ENCODE data around the gene TSPYL1. TPM values are rescaled to one million over a fixed set of nuclear protein-coding genes. Genes with fewer than 3 reads are reported as not detected.
"Not testable (repeated sequence)": the region's sequence is repeated elsewhere in the genome, so short reads cannot be mapped to it uniquely, and the experiment has no call there.

Gene TSPYL1
- 41.8 and 43.5 TPM in 2 replicates for total RNA-seq

DNA sequence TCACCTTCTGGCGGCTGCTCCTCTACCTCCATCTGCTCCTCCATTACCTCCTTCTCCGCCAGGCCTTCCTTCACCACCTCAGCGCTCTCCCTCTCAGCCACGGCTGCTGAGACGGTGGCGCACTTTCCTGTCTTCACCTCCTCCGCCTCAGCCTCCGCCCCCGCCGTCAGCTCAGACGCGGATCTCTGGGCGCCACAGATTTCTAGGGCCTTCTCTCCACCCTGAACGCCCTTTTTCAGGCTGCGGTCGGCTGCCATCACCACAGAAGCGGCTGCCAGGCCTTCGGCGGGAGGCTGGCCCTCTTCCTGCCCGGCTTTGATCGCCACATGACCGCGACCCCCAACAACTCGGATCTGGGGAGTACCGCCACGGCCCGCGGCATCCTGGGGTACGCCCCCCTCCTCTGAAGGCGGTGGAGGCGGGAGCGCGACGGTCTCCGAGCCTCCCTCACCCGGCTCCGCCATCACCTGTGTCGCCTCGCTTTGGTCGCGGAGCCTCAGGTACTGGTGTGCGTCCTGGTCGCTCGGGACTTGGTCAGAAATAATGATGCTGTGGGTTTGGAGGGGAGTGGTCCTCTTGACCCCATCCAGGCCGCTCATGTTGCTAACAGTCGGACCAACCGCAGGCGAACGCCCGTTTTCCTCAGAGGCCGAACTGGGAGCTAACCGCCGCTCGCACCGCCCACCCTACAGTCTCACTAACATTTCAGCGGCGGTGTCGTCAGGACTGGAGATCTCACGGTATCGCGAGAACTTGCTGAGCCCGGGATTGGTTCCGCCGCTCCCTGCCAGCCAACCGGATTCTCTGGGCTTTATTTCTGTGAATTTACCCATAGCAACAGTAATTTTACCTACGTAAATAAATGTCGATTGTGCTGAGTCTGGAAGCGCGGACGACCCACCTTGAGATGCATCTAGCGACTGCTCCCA, at the start of gene TSPYL1:
Gene TSPYL1, minus strand, starts transcription at position 699 of the 929 bp plus-strand sequence. Its CDS starts 100 bp downstream, at position 599.
- peaks cover 35% of the 10 kb centered on the region for H3K36me3 Mint-ChIP-seq (ENCODE audit: low read depth)
- intact Hi-C loops (cut with micrococcal nuclease), result loop anchor here (1.0 to 10.0 kb wide), 9 partner anchors 8 to 1395 kb away; partner anchors contain the start of genes KPNA5, NUS1, RWDD1 and TSPYL4
- peaks cover 2% of the 10 kb centered on the region for H3K27me3 Mint-ChIP-seq (ENCODE audit: insufficient read depth)

DNA sequence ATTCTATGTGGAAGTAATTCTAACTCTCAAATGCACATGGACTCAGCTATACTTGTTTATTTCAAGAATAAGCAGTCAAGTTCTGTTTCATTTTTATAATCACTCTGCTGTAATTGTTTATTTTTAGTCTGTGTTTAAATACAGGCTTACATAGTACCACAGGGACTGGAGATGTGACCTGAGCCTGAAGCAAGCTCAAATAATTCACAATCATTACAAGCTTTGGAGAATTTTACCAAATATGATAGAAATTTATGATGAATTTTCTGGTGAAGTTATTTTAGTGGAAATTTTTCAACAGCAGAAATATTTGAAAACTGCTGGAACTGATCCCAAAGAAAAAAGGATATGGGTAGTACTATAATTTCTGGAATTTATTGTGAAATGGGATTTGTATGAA, 49.4 kb upstream of the TSPYL1 start:
- Mint-ChIP-seq H3K27ac (no peak overlapping the region), H3K9me3 (no peaks in the 10 kb centered on the region), H3K4me1 (ENCODE audit: low read depth) (no peaks in the 10 kb centered on the region), H3K36me3 (ENCODE audit: low read depth) (no peaks in the 10 kb centered on the region), H3K4me3 (no peak overlapping the region), H3K27me3 (ENCODE audit: insufficient read depth) (peaks cover 2% of the 10 kb centered on the region)
- DNase-seq (ENCODE audit: low spot score), result no peak
- intact Hi-C loops (cut with micrococcal nuclease), result no loop called here

More for the DNA sequence above, at the start of gene TSPYL1:
- DNase-seq (ENCODE audit: low spot score), result peak; percentile 91
- H3K27ac Mint-ChIP-seq, result peak within 1 kb of the TSS; percentile 95
- H3K9me3 Mint-ChIP-seq, result no peaks in the 10 kb centered on the region
- H3K4me1 Mint-ChIP-seq (ENCODE audit: low read depth), result peaks cover 52% of the 10 kb centered on the region
- peak within 1 kb of the TSS; percentile 91 for H3K4me3 Mint-ChIP-seq

DNA sequence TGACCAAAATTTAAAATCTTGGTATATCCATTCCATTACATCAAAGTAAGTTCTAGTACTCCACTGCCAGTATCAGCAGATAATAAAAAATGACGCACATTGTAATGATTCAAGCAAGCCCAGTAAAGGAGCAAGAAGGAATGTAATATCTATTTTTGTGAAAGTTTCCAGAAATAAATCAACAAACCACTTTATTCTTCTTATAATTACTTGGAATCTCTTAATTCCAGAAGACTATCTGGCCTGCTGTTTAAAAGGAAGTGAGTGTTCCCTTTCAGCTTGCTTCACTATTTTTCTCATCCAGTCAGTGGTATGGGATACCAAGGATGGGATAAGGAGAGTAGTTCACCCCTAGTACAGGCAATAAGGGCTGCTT, 48.8 kb upstream of the TSPYL1 start:
- no peak overlapping the region for H3K4me3 Mint-ChIP-seq
- H3K27me3 Mint-ChIP-seq (ENCODE audit: insufficient read depth), result peaks cover 4% of the 10 kb centered on the region
- H3K4me1 Mint-ChIP-seq (ENCODE audit: low read depth), result no peaks in the 10 kb centered on the region
- no peaks in the 10 kb centered on the region for H3K9me3 Mint-ChIP-seq
- no peak overlapping the region for H3K27ac Mint-ChIP-seq
- H3K36me3 Mint-ChIP-seq (ENCODE audit: low read depth), result no peaks in the 10 kb centered on the region
- intact Hi-C loops (cut with micrococcal nuclease), result no loop called here
- no peak for DNase-seq (ENCODE audit: low spot score)

DNA sequence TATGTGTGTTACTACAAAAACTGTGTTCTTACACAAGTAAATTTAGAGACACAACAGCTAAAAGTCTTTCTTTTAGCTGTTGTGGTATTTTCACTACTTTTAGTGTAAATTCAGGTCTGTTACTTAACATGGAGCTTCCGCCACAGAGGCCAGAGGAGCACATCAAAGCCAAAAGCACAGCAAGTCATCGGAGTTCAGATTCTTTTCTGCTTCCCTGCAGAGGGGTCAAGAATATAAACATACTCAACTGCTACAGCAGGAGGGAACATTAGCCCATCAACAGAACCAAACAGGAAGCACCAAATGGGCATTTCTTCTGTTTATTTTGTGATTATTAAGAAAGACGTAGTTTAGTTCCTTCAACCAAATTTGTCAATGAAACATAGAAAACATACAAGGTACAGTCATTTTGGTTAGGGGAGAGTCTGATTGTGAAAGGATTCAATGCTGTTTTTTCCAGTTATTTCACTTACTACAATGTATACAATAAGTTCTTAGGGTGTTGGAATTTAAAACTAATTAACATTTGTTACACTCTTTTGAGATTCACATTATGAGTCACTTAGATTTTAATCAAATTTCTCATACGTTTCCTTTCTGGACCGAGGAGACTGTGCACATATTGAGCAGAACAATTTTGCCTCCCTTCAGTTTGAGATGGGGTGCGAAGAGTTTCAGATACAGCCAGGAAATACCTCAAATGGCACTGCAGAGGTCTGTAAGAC, 48.2 kb upstream of the TSPYL1 start:
- peaks cover 4% of the 10 kb centered on the region for H3K27me3 Mint-ChIP-seq (ENCODE audit: insufficient read depth)
- H3K9me3 Mint-ChIP-seq, result no peaks in the 10 kb centered on the region

DNA sequence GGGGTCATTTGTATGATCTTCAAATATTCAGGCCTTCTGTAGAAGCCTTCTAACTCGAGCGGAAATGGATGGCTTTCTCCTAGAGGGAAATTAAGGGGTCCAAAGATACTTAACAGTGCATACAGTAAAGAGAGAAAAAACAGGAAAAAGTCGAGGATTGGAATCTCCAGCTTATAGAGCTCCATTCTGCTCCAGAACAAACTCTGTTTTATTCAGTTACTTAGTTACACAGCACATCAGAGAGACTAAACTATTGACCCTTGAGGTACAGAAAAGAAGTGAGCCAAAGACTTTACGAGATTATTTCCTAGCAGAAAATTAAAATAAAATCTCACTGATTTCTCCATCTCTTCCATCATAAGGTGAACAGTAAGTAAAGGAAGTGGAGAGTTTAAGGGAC, 47.3 kb upstream of the TSPYL1 start:
- intact Hi-C loops (cut with micrococcal nuclease), result no loop called here
- no peaks in the 10 kb centered on the region for H3K36me3 Mint-ChIP-seq (ENCODE audit: low read depth)
- DNase-seq (ENCODE audit: low spot score), result no peak
- no peak overlapping the region for H3K27ac Mint-ChIP-seq
- H3K27me3 Mint-ChIP-seq (ENCODE audit: insufficient read depth), result peaks cover 4% of the 10 kb centered on the region
- H3K4me1 Mint-ChIP-seq (ENCODE audit: low read depth), result no peaks in the 10 kb centered on the region
- H3K4me3 Mint-ChIP-seq, result no peak overlapping the region
- H3K9me3 Mint-ChIP-seq, result no peaks in the 10 kb centered on the region

More for the DNA sequence above, 48.2 kb upstream of the TSPYL1 start:
- intact Hi-C loops (cut with micrococcal nuclease), result no loop called here
- no peak overlapping the region for H3K27ac Mint-ChIP-seq
- H3K4me1 Mint-ChIP-seq (ENCODE audit: low read depth), result no peaks in the 10 kb centered on the region
- no peaks in the 10 kb centered on the region for H3K36me3 Mint-ChIP-seq (ENCODE audit: low read depth)
- DNase-seq (ENCODE audit: low spot score), result no peak
- H3K4me3 Mint-ChIP-seq, result no peak overlapping the region

DNA sequence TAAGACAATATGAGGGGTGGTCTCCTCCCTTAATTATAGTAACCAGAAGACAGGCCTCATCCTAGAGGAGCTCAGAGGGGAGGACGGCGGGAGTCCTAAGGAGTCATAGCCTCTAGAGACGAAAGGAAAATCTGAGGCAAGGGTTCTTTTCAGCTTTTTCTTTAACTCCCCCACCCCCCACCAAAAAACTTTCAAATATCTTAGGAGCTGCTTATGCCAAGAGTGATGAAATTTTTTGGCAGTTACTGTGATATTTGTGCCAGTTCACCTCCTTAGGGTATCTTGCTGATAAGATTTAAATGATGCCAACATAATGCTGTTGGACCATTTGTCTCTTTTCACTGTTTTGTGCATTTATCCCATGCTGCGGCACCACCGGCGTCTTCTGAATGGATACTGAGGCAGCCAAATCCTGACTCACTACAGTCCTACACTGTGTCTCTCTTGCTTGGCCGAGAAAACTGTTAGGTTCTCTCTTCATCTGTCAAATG, 46.5 kb upstream of the TSPYL1 start:
- no peaks in the 10 kb centered on the region for H3K36me3 Mint-ChIP-seq (ENCODE audit: low read depth)
- intact Hi-C loops (cut with micrococcal nuclease), result no loop called here

DNA sequence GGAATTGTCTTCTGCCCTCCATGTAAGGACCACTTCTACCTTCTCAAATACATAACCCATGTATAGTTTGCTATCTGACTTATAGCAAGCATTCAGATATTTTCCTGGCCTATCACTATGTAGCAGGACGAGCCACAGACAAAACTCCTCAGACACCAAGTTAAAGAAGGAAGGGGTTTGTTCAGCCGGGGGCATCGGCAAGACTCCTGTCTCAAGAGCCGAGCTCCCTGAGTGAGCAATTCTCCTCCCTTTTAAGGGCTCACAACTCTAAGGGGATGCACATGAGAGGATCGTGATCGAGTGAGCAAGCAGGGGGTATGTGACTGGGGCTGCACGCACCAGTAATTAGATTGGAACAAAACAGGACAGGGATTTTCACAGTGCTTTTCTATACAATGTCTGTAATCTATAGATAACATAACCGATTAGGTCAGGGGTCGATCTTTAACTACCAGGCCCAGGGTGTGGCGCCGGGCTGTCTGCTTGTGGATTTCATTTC, 46.0 kb upstream of the TSPYL1 start:
- H3K9me3 Mint-ChIP-seq; H3K4me3 Mint-ChIP-seq; H3K27ac Mint-ChIP-seq; H3K27me3 Mint-ChIP-seq (ENCODE audit: insufficient read depth); H3K36me3 Mint-ChIP-seq (ENCODE audit: low read depth); intact Hi-C loops (cut with micrococcal nuclease); DNase-seq (ENCODE audit: low spot score); H3K4me1 Mint-ChIP-seq (ENCODE audit: low read depth): not testable (repeated sequence)

More for the DNA sequence above, 46.5 kb upstream of the TSPYL1 start:
- H3K4me1 Mint-ChIP-seq (ENCODE audit: low read depth), result no peaks in the 10 kb centered on the region
- no peak for DNase-seq (ENCODE audit: low spot score)
- H3K27ac Mint-ChIP-seq, result no peak overlapping the region
- peaks cover 4% of the 10 kb centered on the region for H3K27me3 Mint-ChIP-seq (ENCODE audit: insufficient read depth)
- H3K4me3 Mint-ChIP-seq, result no peak overlapping the region
- no peaks in the 10 kb centered on the region for H3K9me3 Mint-ChIP-seq

DNA sequence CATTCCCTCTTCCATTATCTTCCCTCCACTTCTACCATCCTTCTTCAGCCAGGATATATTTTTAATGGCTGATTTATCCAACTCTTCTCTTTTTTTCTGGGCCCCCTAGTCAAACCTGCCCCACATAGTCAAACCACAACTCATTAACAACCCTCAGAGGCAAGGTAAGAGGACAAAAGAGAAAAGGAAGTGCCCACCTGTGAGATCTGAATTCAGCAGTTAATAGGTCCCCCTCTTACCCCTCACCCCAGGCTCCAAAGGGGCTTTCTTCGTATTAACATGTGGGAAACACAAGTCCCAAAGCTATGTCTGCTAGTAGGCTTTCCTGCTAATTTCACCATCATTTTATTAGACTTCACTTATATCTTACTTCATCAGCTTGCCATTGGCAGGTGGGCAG, 44.1 kb upstream of the TSPYL1 start:
- peaks cover 4% of the 10 kb centered on the region for H3K27me3 Mint-ChIP-seq (ENCODE audit: insufficient read depth)
- H3K4me3 Mint-ChIP-seq, result no peak overlapping the region
- no peaks in the 10 kb centered on the region for H3K36me3 Mint-ChIP-seq (ENCODE audit: low read depth)
- DNase-seq (ENCODE audit: low spot score), result no peak
- no peaks in the 10 kb centered on the region for H3K9me3 Mint-ChIP-seq
- intact Hi-C loops (cut with micrococcal nuclease), result no loop called here
- H3K27ac Mint-ChIP-seq, result no peak overlapping the region
- no peaks in the 10 kb centered on the region for H3K4me1 Mint-ChIP-seq (ENCODE audit: low read depth)

DNA sequence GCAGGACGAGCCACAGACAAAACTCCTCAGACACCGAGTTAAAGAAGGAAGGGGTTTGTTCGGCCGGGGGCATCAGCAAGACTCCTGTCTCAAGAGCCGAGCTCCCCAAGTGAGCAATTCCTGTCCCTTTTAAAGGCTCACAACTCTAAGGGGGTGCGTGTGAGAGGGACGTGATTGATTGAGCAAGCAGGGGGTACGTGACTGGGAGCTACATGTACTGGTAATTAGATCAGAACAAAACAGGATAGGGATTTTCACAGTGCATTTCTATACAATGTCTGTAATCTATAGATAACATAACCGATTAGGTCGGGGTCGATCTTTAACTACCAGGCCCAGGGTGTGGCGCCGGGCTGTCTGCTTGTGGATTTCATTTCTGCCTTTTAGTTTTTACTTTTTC, 42.2 kb upstream of the TSPYL1 start:
- H3K4me3 Mint-ChIP-seq; H3K9me3 Mint-ChIP-seq; DNase-seq (ENCODE audit: low spot score); intact Hi-C loops (cut with micrococcal nuclease); H3K4me1 Mint-ChIP-seq (ENCODE audit: low read depth); H3K27me3 Mint-ChIP-seq (ENCODE audit: insufficient read depth); H3K36me3 Mint-ChIP-seq (ENCODE audit: low read depth); H3K27ac Mint-ChIP-seq: not testable (repeated sequence)

DNA sequence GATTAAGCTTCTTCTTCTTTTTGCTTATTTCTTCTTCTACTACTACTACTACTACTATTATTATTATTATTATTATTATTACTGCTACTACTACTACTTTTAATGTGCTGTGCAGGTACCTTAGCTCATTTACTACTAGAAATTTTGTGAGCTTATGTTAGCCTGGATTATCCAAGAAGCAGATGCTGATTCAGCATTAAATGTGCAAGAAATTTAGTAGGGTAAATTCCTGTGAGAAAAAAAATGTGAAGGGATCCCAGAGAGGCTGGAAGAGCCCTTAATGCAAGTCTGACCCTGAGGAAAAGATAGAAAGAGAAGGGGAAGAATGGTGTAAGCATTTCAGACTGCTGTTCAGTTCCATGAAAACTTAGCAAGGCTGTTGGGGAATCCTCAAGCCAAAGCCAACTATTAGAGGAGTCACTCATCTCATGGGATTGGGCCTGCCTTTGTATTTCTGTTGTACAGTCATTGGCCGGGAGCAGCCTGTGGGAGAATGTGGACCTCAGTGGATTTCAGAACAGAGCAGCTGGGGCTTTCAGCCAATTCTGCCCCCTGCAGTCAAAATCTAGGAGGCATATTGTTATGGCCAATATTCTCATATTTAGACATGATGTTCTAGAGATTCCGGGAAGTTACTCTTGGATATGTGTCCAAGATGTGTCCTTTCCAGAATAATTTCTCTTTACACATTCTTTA, 37.2 kb upstream of the TSPYL1 start:
- Mint-ChIP-seq H3K4me1 (ENCODE audit: low read depth) (no peaks in the 10 kb centered on the region), H3K27me3 (ENCODE audit: insufficient read depth) (peaks cover 2% of the 10 kb centered on the region), H3K4me3 (no peak overlapping the region), H3K36me3 (ENCODE audit: low read depth) (no peaks in the 10 kb centered on the region), H3K27ac (no peak overlapping the region), H3K9me3 (no peaks in the 10 kb centered on the region)
- intact Hi-C loops (cut with micrococcal nuclease), result no loop called here
- no peak for DNase-seq (ENCODE audit: low spot score)

DNA sequence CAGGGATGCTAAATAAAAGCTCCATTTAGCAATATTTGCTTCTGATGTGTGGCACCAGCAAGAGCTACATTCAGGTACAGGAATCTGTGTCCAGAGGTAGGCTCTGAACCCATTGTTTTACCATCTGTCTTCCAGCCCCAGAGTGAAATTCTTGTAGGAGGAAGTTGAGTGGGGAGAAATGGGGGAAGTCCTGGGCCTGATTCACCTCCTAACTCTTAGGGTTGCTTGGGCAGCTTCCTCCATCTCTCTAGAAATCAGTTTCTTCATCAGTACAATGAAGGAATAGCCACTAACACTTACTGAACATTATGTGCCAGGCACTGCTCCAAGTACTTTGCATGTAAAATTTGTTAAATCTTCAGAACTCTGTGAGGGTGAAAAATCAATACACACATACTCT, 35.1 kb upstream of the TSPYL1 start:
- Mint-ChIP-seq H3K9me3 (no peaks in the 10 kb centered on the region), H3K36me3 (ENCODE audit: low read depth) (no peaks in the 10 kb centered on the region), H3K27me3 (ENCODE audit: insufficient read depth) (peaks cover 4% of the 10 kb centered on the region), H3K4me3 (no peak overlapping the region), H3K27ac (no peak overlapping the region), H3K4me1 (ENCODE audit: low read depth) (no peaks in the 10 kb centered on the region)
- intact Hi-C loops (cut with micrococcal nuclease), result no loop called here
- no peak for DNase-seq (ENCODE audit: low spot score)

DNA sequence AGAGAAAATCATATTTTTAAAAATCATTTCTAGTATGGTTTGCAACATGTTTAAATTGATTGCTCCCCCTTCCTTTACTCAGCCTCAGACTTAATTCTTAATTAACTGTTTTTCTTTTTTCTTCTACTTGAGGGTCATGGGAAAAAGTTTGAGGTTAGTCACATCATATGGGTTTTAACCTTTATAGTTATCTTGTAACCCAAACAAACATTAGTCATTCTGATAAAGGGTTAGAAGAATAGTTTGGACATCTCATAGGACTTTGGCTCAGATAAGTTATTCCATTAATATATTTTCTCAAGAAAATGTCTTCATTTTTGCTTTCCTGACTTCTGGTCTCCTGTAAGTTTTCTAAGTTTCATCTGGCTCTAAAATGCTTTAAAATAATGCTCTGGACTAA, 34.5 kb upstream of the TSPYL1 start:
- no peak for DNase-seq (ENCODE audit: low spot score)
- intact Hi-C loops (cut with micrococcal nuclease), result no loop called here
- no peaks in the 10 kb centered on the region for H3K9me3 Mint-ChIP-seq
- no peaks in the 10 kb centered on the region for H3K36me3 Mint-ChIP-seq (ENCODE audit: low read depth)
- no peak overlapping the region for H3K4me3 Mint-ChIP-seq
- peaks cover 4% of the 10 kb centered on the region for H3K27me3 Mint-ChIP-seq (ENCODE audit: insufficient read depth)
- no peak overlapping the region for H3K27ac Mint-ChIP-seq
- no peaks in the 10 kb centered on the region for H3K4me1 Mint-ChIP-seq (ENCODE audit: low read depth)

All from activated T-helper 1 cell treated with anti-CD3 and anti-CD28 coated beads, Interleukin-12 subunit alpha, Interleukin-12 subunit beta, Interleukin-2, Interleukin-4 antibody, amounts not matched to agents 30 ng/mL and 10 ng/mL and 1 ng/mL, durations not matched to agents 14 hours and 24 hours and 36 hours (primary cell).